Nucleus accumbens (tissue), 56 donors: ENCODE measurements around the gene PRDX5.
A peak's percentile ranks its signal among the peaks of the same experiment; 100 is the strongest.

Experiments used
- DNase-seq, 56 donors: peaks; one replicate each; lab custom pipeline; 2025; lab: John Stamatoyannopoulos, UW

The PRDX5 gene

GRCh38 chr11:64288353-64288750, 29.6 kb upstream of the PRDX5 start:
- DNase-seq: no peak

- no peak for DNase-seq
These were observed 28.8 kb upstream of the PRDX5 start for GRCh38 chr11:64289002-64289564.

- no peak for DNase-seq
These were observed 27.3 kb upstream of the PRDX5 start for GRCh38 chr11:64290352-64291261.

GRCh38 chr11:64291262-64291751, 26.6 kb upstream of the PRDX5 start, which contains the start of gene KCNK4:
Gene KCNK4 (plus strand): TSS chr11:64291302. CDS start chr11:64293019, 1,717 bp downstream.
- peak in 1 of 56 donors; percentile 45 for DNase-seq

- DNase-seq: peak in 2 of 56 donors; percentile 15 to 55
These were observed 26.0 kb upstream of the PRDX5 start for GRCh38 chr11:64291752-64292459.

- peak in 1 of 56 donors; percentile 11 for DNase-seq
These were observed 25.3 kb upstream of the PRDX5 start for GRCh38 chr11:64292460-64293254.

GRCh38 chr11:64294774-64295173, 23.1 kb upstream of the PRDX5 start:
- DNase-seq: no peak

- DNase-seq: no peak
These were observed 22.2 kb upstream of the PRDX5 start for GRCh38 chr11:64295760-64296159.

- DNase-seq: no peak
These were observed 21.7 kb upstream of the PRDX5 start for GRCh38 chr11:64296236-64296635.

GRCh38 chr11:64296830-64297698, 20.9 kb upstream of the PRDX5 start:
- no peak for DNase-seq

GRCh38 chr11:64297699-64298358, 20.1 kb upstream of the PRDX5 start:
- no peak for DNase-seq

- peak in 53 of 56 donors; percentile 10 to 82 (median 59) for DNase-seq
These were observed 18.7 kb upstream of the PRDX5 start for GRCh38 chr11:64298966-64299846.

GRCh38 chr11:64299847-64300648, 17.9 kb upstream of the PRDX5 start, which contains the start of gene CATSPERZ:
Gene CATSPERZ (plus strand): TSS chr11:64300358. CDS start chr11:64300411, 53 bp downstream.
- DNase-seq: peak in 4 of 56 donors; percentile 34 to 49 (median 44)

- no peak for DNase-seq
These were observed 14.6 kb upstream of the PRDX5 start for GRCh38 chr11:64303109-64304031.

GRCh38 chr11:64304032-64304315, 13.9 kb upstream of the PRDX5 start:
- no peak for DNase-seq
